Liver (tissue), 9 donors: ENCODE measurements around the gene BLOC1S1. TPM values are rescaled to one million over a fixed set of nuclear protein-coding genes. Genes with fewer than 3 reads are reported as not detected.

Source experiments
- DNase-seq: peaks from one replicate; pipeline ENCODE4 v3.0.0-alpha.2; 2017; ENCODE audit warnings: low spot score
- H3K27ac ChIP-seq, 2 donors: one replicate each; pipeline ENCODE4 v1.7.0; 2013; ENCODE audit warnings: inconsistent platforms in 2 of 2, low read length in 2 of 2, control low read depth in 1 of 2, low read depth in 1 of 2, mild to moderate bottlenecking in 1 of 2
- H3K27me3 ChIP-seq, 4 donors: one replicate each; pipeline versions ENCODE4 v1.6.1 to v1.7.0; 2013; ENCODE audit warnings: low read length in 3 of 4, inconsistent platforms in 1 of 4, mild to moderate bottlenecking in 1 of 4, moderate library complexity in 1 of 4; ENCODE audit not compliant: control insufficient read depth in 4 of 4, insufficient read depth in 4 of 4
- H3K36me3 ChIP-seq, 4 donors: one replicate each; pipeline versions ENCODE4 v1.6.1 to v1.7.0; 2013; ENCODE audit warnings: low read length in 3 of 4, mild to moderate bottlenecking in 3 of 4, low read depth in 1 of 4, moderate library complexity in 1 of 4; ENCODE audit not compliant: control insufficient read depth in 4 of 4, insufficient read depth in 3 of 4
- H3K4me1 ChIP-seq, 4 donors: one replicate each; pipeline versions ENCODE4 v1.6.1 to v1.7.0; 2013; ENCODE audit warnings: low read length in 3 of 4, mild to moderate bottlenecking in 3 of 4, moderate library complexity in 1 of 4; ENCODE audit not compliant: control insufficient read depth in 4 of 4, insufficient read depth in 4 of 4
- H3K4me3 ChIP-seq, 3 donors: one replicate each; pipeline versions ENCODE4 v1.6.1 to v1.7.0; 2013; ENCODE audit warnings: low read length in 3 of 3, control low read depth in 1 of 3, low read depth in 1 of 3, mild to moderate bottlenecking in 1 of 3
- H3K9ac ChIP-seq, 2 donors: one replicate each; pipeline ENCODE4 v1.7.0; 2013; ENCODE audit warnings: low read length in 2 of 2, mild to moderate bottlenecking in 2 of 2, moderate library complexity in 2 of 2, control low read depth in 1 of 2, low read depth in 1 of 2
- H3K9me3 ChIP-seq, 4 donors: one replicate each; pipeline versions ENCODE4 v1.6.1 to v1.7.0; 2013; ENCODE audit warnings: low read length in 3 of 4; ENCODE audit not compliant: control insufficient read depth in 4 of 4
- ATF3 ChIP-seq: IDR thresholded peaks from 2 replicates; pipeline ENCODE4 v1.6.1; 2016; ENCODE audit warnings: antibody characterized with exemption
- CTCF ChIP-seq: fragments of 150-350 bp; IDR thresholded peaks from 2 replicates; pipeline ENCODE4 v1.5.1; 2017; ENCODE audit warnings: improper control_type of control experiment, low read depth, low read length; ENCODE audit not compliant: missing input control
- EGR1 ChIP-seq, 2 donors: IDR thresholded peaks; 2 replicates each; pipeline ENCODE4 v1.6.1; 2016 to 2018; ENCODE audit warnings: antibody characterized with exemption in 2 of 2, low read depth in 2 of 2
- FOXA1 ChIP-seq: IDR thresholded peaks from 2 replicates; pipeline ENCODE4 v1.6.1; 2016; ENCODE audit warnings: antibody characterized with exemption
- FOXA2 ChIP-seq: IDR thresholded peaks from 2 replicates; pipeline ENCODE4 v1.6.1; 2016; ENCODE audit warnings: antibody characterized with exemption
- GABPA ChIP-seq, 2 donors: IDR thresholded peaks in 1 of 2; conservative IDR thresholded peaks in 1 of 2; 2 replicates each; pipeline ENCODE4 v1.6.1; 2016; ENCODE audit warnings: antibody characterized with exemption in 2 of 2, mild to moderate bottlenecking in 1 of 2, moderate library complexity in 1 of 2
- HNF4A ChIP-seq, 2 donors: conservative IDR thresholded peaks; 2 replicates each; pipeline ENCODE4 v1.6.1; 2016; ENCODE audit warnings: antibody characterized with exemption in 2 of 2, mild to moderate bottlenecking in 2 of 2
- HNF4G ChIP-seq: IDR thresholded peaks from 2 replicates; pipeline ENCODE4 v1.6.1; 2016; ENCODE audit warnings: antibody characterized with exemption
- JUND ChIP-seq, 2 donors: IDR thresholded peaks; 2 replicates each; pipeline ENCODE4 v1.6.1; 2016; ENCODE audit warnings: antibody characterized with exemption in 2 of 2
- MAX ChIP-seq: IDR thresholded peaks from 2 replicates; pipeline ENCODE4 v1.6.1; 2016; ENCODE audit warnings: antibody characterized with exemption
- NR2F2 ChIP-seq: IDR thresholded peaks from 2 replicates; pipeline ENCODE4 v1.6.1; 2016; ENCODE audit warnings: antibody characterized with exemption
- RAD21 ChIP-seq, 2 donors: IDR thresholded peaks; 2 replicates each; pipeline ENCODE4 v1.6.1; 2016; ENCODE audit warnings: antibody characterized with exemption in 2 of 2, mild to moderate bottlenecking in 2 of 2
- RXRA ChIP-seq, 2 donors: IDR thresholded peaks; 2 replicates each; pipeline ENCODE4 v1.6.1; 2017 to 2018; ENCODE audit warnings: antibody characterized with exemption in 2 of 2, mild to moderate bottlenecking in 1 of 2
- SP1 ChIP-seq: IDR thresholded peaks from 2 replicates; pipeline ENCODE4 v1.6.1; 2018; ENCODE audit warnings: antibody characterized with exemption, mild to moderate bottlenecking
- YY1 ChIP-seq: IDR thresholded peaks from 2 replicates; pipeline ENCODE4 v1.6.1; 2016; ENCODE audit warnings: antibody characterized with exemption, mild to moderate bottlenecking
- ZBTB33 ChIP-seq: IDR thresholded peaks from 2 replicates; pipeline ENCODE4 v1.6.1; 2016; ENCODE audit warnings: antibody characterized with exemption
- WGBS: extraction: QIAGEN DNeasy Blood & Tissue Kit; methylation state at CpG from one replicate; pipeline ENCODE4 v1.1.7; 2013; 5-methylcytosine and 5-hydroxymethylcytosine counted together
- polyA plus RNA-seq, 2 donors: library from polyadenylated mRNA; stranded (reverse) in 1 of 2; unstranded in 1 of 2; fragments of 200-250 nt in 1 of 2; fragments of >200 nt in 1 of 2; fragmentation: Nextera tagmentation in 1 of 2; extraction: Ambion mirVana in 1 of 2; gene quantifications; one replicate each; pipeline versions ENCODE4 v1.2.1 to v1.2.3, GENCODE V29; 2013 to 2015
- total RNA-seq, 2 donors: library from RNA; depleted of rRNA; stranded (reverse); fragments of >200 nt; gene quantifications; one replicate each; pipeline ENCODE4 v1.2.3, GENCODE V29; 2014
- donor health status: healthy.
- donor health status: healthy.
- donor health status: healthy.
- donor health status: healthy.
- donor health status: healthy.

BLOC1S1 gene
- total and polyA plus RNA-seq, 4 donors = 43.7 to 150 (median 115) TPM

- no peak for TF ChIP-seq RXRA (IDR thresholded peaks at IDR 0.05)
These were observed 30.5 kb downstream of the BLOC1S1 start (continued) for GRCh38 chr12:55746174-55746912.

GRCh38 chr12:55746913-55747231 lies 31.0 kb downstream of the BLOC1S1 start:
- no peak for TF ChIP-seq YY1
- no peak for TF ChIP-seq GABPA (IDR thresholded peaks at IDR 0.05 in 1 of 2, conservative IDR thresholded peaks at IDR 0.05 in 1 of 2)
- TF ChIP-seq MAX = no peak
- no peak for TF ChIP-seq FOXA2
- no peak for TF ChIP-seq HNF4G
- Histone ChIP-seq H3K9ac (no peak overlapping the region), H3K4me3 (no peak overlapping the region), H3K4me1 (peaks cover 0 to 9% (median 5%) of the 10 kb centered on the region in 4 donors), H3K36me3 (peaks cover 0 to 10% (median 4%) of the 10 kb centered on the region in 4 donors), H3K9me3 (no peaks in the 10 kb centered on the region), H3K27ac (no peak overlapping the region), H3K27me3 (peaks cover 0 to 3% (median 0%) of the 10 kb centered on the region in 4 donors)
- no peak for DNase-seq

- H3K27me3 ChIP-seq = no peaks in the 10 kb centered on the region
- H3K4me3 ChIP-seq = no peak overlapping the region
- TF ChIP-seq HNF4A (conservative IDR thresholded peaks at IDR 0.05) (no peak), RAD21 (IDR thresholded peaks at IDR 0.05) (no peak), JUND (IDR thresholded peaks at IDR 0.05) (no peak), EGR1 (IDR thresholded peaks at IDR 0.05; ENCODE audit: low read depth in 2 of 2) (no peak), CTCF (no peak), FOXA1 (no peak), GABPA (IDR thresholded peaks at IDR 0.05 in 1 of 2, conservative IDR thresholded peaks at IDR 0.05 in 1 of 2) (no peak), ATF3 (no peak), RXRA (IDR thresholded peaks at IDR 0.05) (no peak), SP1 (no peak), NR2F2 (no peak), ZBTB33 (no peak), YY1 (no peak)
- no peak overlapping the region for H3K27ac ChIP-seq
- H3K4me1 ChIP-seq = peaks cover 0 to 7% (median 5%) of the 10 kb centered on the region in 4 donors
- H3K9ac ChIP-seq = no peak overlapping the region
- peaks cover 0 to 18% (median 12%) of the 10 kb centered on the region in 4 donors for H3K36me3 ChIP-seq
- DNase-seq = no peak
- 92% methylated on average over 18 of the region's 18 CpGs for WGBS
- no peaks in the 10 kb centered on the region for H3K9me3 ChIP-seq
These were observed 32.6 kb downstream of the BLOC1S1 start for GRCh38 chr12:55748230-55748993.
